Calu3 (cell line): ENCODE data around the gene CFAP52. TPM values are rescaled to one million over a fixed set of nuclear protein-coding genes. Genes with fewer than 3 reads are reported as not detected.

Experiments
- Bru-seq: library from RNA; stranded (reverse); fragments of 400-500 nt; gene quantifications from one replicate; lab custom pipeline; 2021; lab: Mats Ljungman, UMichigan
- BruChase-seq, 2 experiments: library from RNA; stranded (reverse); fragments of 400-500 nt; gene quantifications; one replicate each; lab custom pipeline; 2021; lab: Mats Ljungman, UMichigan
- BruUV-seq: library from RNA; stranded (reverse); fragments of 400-500 nt; replicated peaks from 2 replicates; lab custom pipeline; 2021; lab: Mats Ljungman, UMichigan
- CTCF ChIA-PET: fragments of 300-600 bp; sonication (Branson Sonifier 250); formaldehyde crosslinking; loops from one replicate; lab custom pipeline; 2022; ENCODE audit warnings: antibody characterized with exemption; lab: Charles Lee
- DNase-seq: peaks from one replicate; pipeline ENCODE4 v3.0.0; 2022
- H3K27ac Mint-ChIP-seq: one replicate; pipeline ENCODE4 v1.8.0; 2022; ENCODE audit warnings: mixed read lengths; ENCODE audit not compliant: unreplicated experiment
- H3K27me3 Mint-ChIP-seq: one replicate; pipeline ENCODE4 v1.8.0; 2022; ENCODE audit warnings: mixed read lengths; ENCODE audit not compliant: unreplicated experiment
- H3K36me3 Mint-ChIP-seq: one replicate; pipeline ENCODE4 v1.8.0; 2022; ENCODE audit warnings: mild to moderate bottlenecking, moderate library complexity, mixed read lengths; ENCODE audit not compliant: insufficient read depth, unreplicated experiment
- H3K4me1 Mint-ChIP-seq: one replicate; pipeline ENCODE4 v1.8.0; 2022; ENCODE audit warnings: mild to moderate bottlenecking, low read depth, mixed read lengths; ENCODE audit not compliant: unreplicated experiment
- H3K4me3 Mint-ChIP-seq: one replicate; pipeline ENCODE4 v1.8.0; 2022; ENCODE audit warnings: mild to moderate bottlenecking, low read depth, moderate library complexity, mixed read lengths; ENCODE audit not compliant: unreplicated experiment
- H3K9me3 Mint-ChIP-seq: one replicate; pipeline ENCODE4 v1.8.0; 2022; ENCODE audit warnings: low read depth, mixed read lengths; ENCODE audit not compliant: unreplicated experiment
- CTCF ChIP-seq: fragments of 200-600 bp; IDR thresholded peaks from one replicate; pipeline ENCODE4 v1.8.0; 2022; ENCODE audit warnings: antibody characterized with exemption; ENCODE audit not compliant: unreplicated experiment
- intact Hi-C: fragments of 100-400 bp; cut with micrococcal nuclease; formaldehyde crosslinking; loops from one replicate; pipeline ENCODE4 v1.10.0; 2022; ENCODE audit not compliant: unreplicated experiment
- long read RNA-seq: library from polyadenylated mRNA; stranded (forward); transcript quantifications from one replicate; pipeline ENCODE4 v2.0.0, GENCODE V29; 2022
- total RNA-seq: library from RNA; stranded (reverse); gene quantifications from 2 replicates; pipeline ENCODE4 v1.2.3, GENCODE V29; 2022

The CFAP52 gene
- total RNA-seq (not detected in 2 replicates), Bru-seq, nascent RNA (percentile 3 among the genes with signal in this experiment), BruChase-seq, experiment 1, labeled RNA remaining after a 6-hour chase (percentile 4 among the genes with signal in this experiment), BruChase-seq, experiment 2, labeled RNA remaining after a 2-hour chase (percentile 6 among the genes with signal in this experiment)
- long read RNA-seq, partial matches to known transcripts: 0 of 1 reads
- long read RNA-seq, other reads (novel, unspliced or antisense): 1 of 1 reads

- Mint-ChIP-seq H3K27me3 (no peaks in the 10 kb centered on the region), H3K4me1 (peaks cover 14% of the 10 kb centered on the region), H3K27ac (peak within 1 kb of the TSS; percentile 88), H3K4me3 (peak within 1 kb of the TSS; percentile 100), H3K9me3 (no peaks in the 10 kb centered on the region), H3K36me3 (peaks cover 18% of the 10 kb centered on the region)
- BruUV-seq: no TSS peak
- CTCF ChIA-PET: interaction anchor here (1.0 to 1.2 kb wide), 4 partner anchors 67 to 352 kb away, joined by 3 to 6 read pairs (median 4); no protein-coding TSS in a partner anchor
- peak; percentile 37 for TF ChIP-seq CTCF
- intact Hi-C loops: loop anchor here (5.0 to 10.0 kb wide), 2 partner anchors 71 to 98 kb away; partner anchors contain the start of gene USP43
- DNase-seq: peak; percentile 61
These were observed at the start of gene CFAP52 for GRCh38 chr17:9576521-9577372. TSS of gene CFAP52 (plus strand) at chr17:9576642. CDS start at chr17:9576696, 54 bp downstream.

GRCh38 chr17:9527788-9528187 lies 48.7 kb upstream of the CFAP52 start:
- H3K27me3 Mint-ChIP-seq: no peaks in the 10 kb centered on the region
- no peak overlapping the region for H3K27ac Mint-ChIP-seq
- intact Hi-C loops: no loop called here
- H3K9me3 Mint-ChIP-seq: no peaks in the 10 kb centered on the region
- no peak overlapping the region for H3K4me3 Mint-ChIP-seq
- no peak for DNase-seq
- H3K36me3 Mint-ChIP-seq: no peaks in the 10 kb centered on the region
- no peak for TF ChIP-seq CTCF
- no peaks in the 10 kb centered on the region for H3K4me1 Mint-ChIP-seq
- CTCF ChIA-PET: no interaction called here
- no TSS peak for BruUV-seq

GRCh38 chr17:9529033-9529700 lies 47.3 kb upstream of the CFAP52 start:
- TF ChIP-seq CTCF: no peak
- DNase-seq: no peak
- intact Hi-C loops: no loop called here
- H3K27ac Mint-ChIP-seq: no peak overlapping the region
- H3K4me3 Mint-ChIP-seq: no peak overlapping the region
- CTCF ChIA-PET: interaction anchor here (0.9 kb wide), 1 partner anchor 128 kb away, joined by 3 read pairs; no protein-coding TSS in a partner anchor
- H3K27me3 Mint-ChIP-seq: no peaks in the 10 kb centered on the region
- no TSS peak for BruUV-seq
- H3K4me1 Mint-ChIP-seq: no peaks in the 10 kb centered on the region
- no peaks in the 10 kb centered on the region for H3K9me3 Mint-ChIP-seq
- H3K36me3 Mint-ChIP-seq: no peaks in the 10 kb centered on the region

- H3K27ac Mint-ChIP-seq: no peak overlapping the region
- no peaks in the 10 kb centered on the region for H3K36me3 Mint-ChIP-seq
- BruUV-seq: no TSS peak
- no peaks in the 10 kb centered on the region for H3K9me3 Mint-ChIP-seq
- intact Hi-C loops: no loop called here
- H3K4me1 Mint-ChIP-seq: no peaks in the 10 kb centered on the region
- CTCF ChIA-PET: no interaction called here
- no peak for DNase-seq
- TF ChIP-seq CTCF: no peak
- no peak overlapping the region for H3K4me3 Mint-ChIP-seq
- H3K27me3 Mint-ChIP-seq: no peaks in the 10 kb centered on the region
These were observed 45.4 kb upstream of the CFAP52 start for GRCh38 chr17:9531034-9531433.
